Mammary epithelial cell (primary cell): ENCODE results near the gene PIKFYVE.
A peak's percentile ranks its signal among the peaks of the same experiment; 100 is the strongest.

Experiments used
- CTCF ChIP-seq, 2 donors: IDR thresholded peaks in 1 of 2; conservative IDR thresholded peaks in 1 of 2; 2 replicates each; pipeline ENCODE4 v1.5.1; 2011 to 2012; ENCODE audit warnings: inconsistent platforms in 2 of 2, low read length in 2 of 2, mild to moderate bottlenecking in 2 of 2, control low read depth in 1 of 2, low read depth in 1 of 2; ENCODE audit not compliant: insufficient read depth in 1 of 2; ENCODE audit errors: extremely low read depth in 1 of 2
- EZH2 ChIP-seq: IDR thresholded peaks from 2 replicates; pipeline ENCODE4 v1.6.1; 2012; ENCODE audit warnings: low read length, inconsistent platforms, borderline replicate concordance

DNA sequence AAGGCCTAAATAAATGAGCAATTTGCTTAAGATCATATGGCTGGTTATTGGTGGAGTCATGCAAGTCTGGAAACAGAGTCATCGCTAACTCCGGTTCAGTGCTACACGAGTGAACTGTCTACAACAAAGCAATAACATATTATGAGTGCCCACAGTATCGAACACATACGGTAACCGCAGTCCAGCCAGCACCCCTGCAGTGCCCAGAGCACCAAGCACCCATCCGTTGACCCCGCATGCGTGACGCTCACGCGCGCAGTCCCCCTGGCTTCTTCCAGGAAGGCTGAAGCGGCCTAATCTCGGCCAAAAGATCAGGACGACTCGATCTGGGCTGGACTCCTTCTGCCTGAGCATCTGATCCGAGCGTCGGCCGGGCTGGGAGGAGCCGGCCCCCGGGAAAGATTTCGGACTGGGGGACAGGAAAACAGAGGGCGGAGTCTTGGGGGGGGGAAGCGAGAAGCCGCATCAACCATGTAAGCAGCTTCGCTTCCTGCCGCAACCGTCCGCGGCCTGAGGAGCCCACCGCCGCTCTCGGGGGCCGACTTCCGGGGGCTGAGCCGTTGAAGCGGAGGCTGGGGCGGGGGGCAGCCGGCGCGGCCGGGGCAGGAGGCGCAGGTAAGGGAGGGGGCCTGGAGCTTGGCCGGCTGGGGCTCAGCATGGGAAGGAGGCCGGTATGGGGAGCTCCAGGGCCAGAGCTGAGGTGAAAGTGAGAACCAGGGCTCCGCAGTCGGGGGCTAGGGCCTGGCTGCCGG, at the start of gene PIKFYVE:
- TF ChIP-seq CTCF (conservative IDR thresholded peaks at IDR 0.05 in 1 of 2, IDR thresholded peaks at IDR 0.05 in 1 of 2; ENCODE audit: extremely low read depth in 1 of 2, insufficient read depth in 1 of 2, low read depth in 1 of 2, low read length in 2 of 2) (peak in 1 of 2 donors; percentile 1), EZH2 (no peak)
